H9 (cell line): ENCODE results near the gene FANCL. TPM values are rescaled to one million over a fixed set of nuclear protein-coding genes. Genes with fewer than 3 reads are reported as not detected.

Experiments used
- DNase-seq: peaks from one replicate; pipeline ENCODE4 v3.0.0-alpha.2; 2017
- H2AFZ ChIP-seq: one replicate; pipeline ENCODE4 v1.6.1; 2013; ENCODE audit warnings: mild to moderate bottlenecking, low read length, control low read depth, moderate library complexity
- H2AK5ac ChIP-seq: 2 replicates; pipeline ENCODE4 v1.6.1; 2013; ENCODE audit warnings: low read length, control low read depth, mixed read lengths; ENCODE audit not compliant: insufficient read length
- H2BK120ac ChIP-seq: one replicate; pipeline ENCODE4 v1.6.1; 2013; ENCODE audit warnings: low read depth, mild to moderate bottlenecking, low read length, control low read depth, inconsistent platforms; ENCODE audit not compliant: poor library complexity, severe bottlenecking
- H2BK12ac ChIP-seq: 2 replicates; pipeline ENCODE4 v1.6.1; 2013; ENCODE audit warnings: low read length, control low read depth, mixed read lengths, low read depth; ENCODE audit not compliant: insufficient read length
- H2BK15ac ChIP-seq: 2 replicates; pipeline ENCODE4 v1.6.1; 2013; ENCODE audit warnings: low read depth, low read length, control low read depth
- H2BK20ac ChIP-seq: one replicate; pipeline ENCODE4 v1.6.1; 2013; ENCODE audit warnings: low read depth, mild to moderate bottlenecking, low read length, control low read depth, inconsistent platforms; ENCODE audit not compliant: poor library complexity, severe bottlenecking
- H2BK5ac ChIP-seq: 2 replicates; pipeline ENCODE4 v1.6.1; 2013; ENCODE audit warnings: low read length, control low read depth, mixed read lengths; ENCODE audit not compliant: insufficient read length
- H3K14ac ChIP-seq: 2 replicates; pipeline ENCODE4 v1.6.1; 2013; ENCODE audit warnings: low read length, control low read depth; ENCODE audit not compliant: insufficient read depth
- H3K18ac ChIP-seq: 2 replicates; pipeline ENCODE4 v1.6.1; 2013; ENCODE audit warnings: low read depth, mild to moderate bottlenecking, mixed read lengths, low read length, control low read depth; ENCODE audit not compliant: insufficient read length
- H3K23ac ChIP-seq: 2 replicates; pipeline ENCODE4 v1.6.1; 2013; ENCODE audit warnings: low read length, control low read depth, mixed read lengths, low read depth; ENCODE audit not compliant: insufficient read length
- H3K23me2 ChIP-seq: 2 replicates; pipeline ENCODE4 v1.6.1; 2013; ENCODE audit warnings: low read depth, mild to moderate bottlenecking, mixed read lengths, low read length, control low read depth; ENCODE audit not compliant: insufficient read length, poor library complexity, severe bottlenecking
- H3K27ac ChIP-seq: 2 replicates; pipeline ENCODE4 v1.5.1; 2013; ENCODE audit warnings: low read length, control low read depth, mixed read lengths, low read depth; ENCODE audit not compliant: insufficient read length
- H3K27me3 ChIP-seq: 2 replicates; pipeline ENCODE4 v1.6.1; 2013; ENCODE audit warnings: low read length, control low read depth, inconsistent platforms; ENCODE audit not compliant: insufficient read depth
- H3K4ac ChIP-seq: 2 replicates; pipeline ENCODE4 v1.6.1; 2013; ENCODE audit warnings: low read depth, mild to moderate bottlenecking, control low read depth, inconsistent platforms, low read length, moderate library complexity
- H3K4me1 ChIP-seq: 2 replicates; pipeline ENCODE4 v1.6.1; 2013; ENCODE audit warnings: low read length, control low read depth, inconsistent platforms; ENCODE audit not compliant: insufficient read depth
- H3K4me2 ChIP-seq: 2 replicates; pipeline ENCODE4 v1.6.1; 2013; ENCODE audit warnings: low read length, control low read depth, mixed read lengths; ENCODE audit not compliant: insufficient read length, insufficient read depth
- H3K56ac ChIP-seq: 2 replicates; pipeline ENCODE4 v1.6.1; 2013; ENCODE audit warnings: low read depth, mild to moderate bottlenecking, mixed read lengths, low read length, control low read depth; ENCODE audit not compliant: insufficient read length
- H3K79me1 ChIP-seq: 2 replicates; pipeline ENCODE4 v1.6.1; 2013; ENCODE audit warnings: low read depth, mild to moderate bottlenecking, moderate library complexity, low read length, control low read depth, inconsistent platforms; ENCODE audit not compliant: insufficient read depth, poor library complexity, severe bottlenecking
- H3K79me2 ChIP-seq: 2 replicates; pipeline ENCODE4 v1.6.1; 2013; ENCODE audit warnings: low read length, control low read depth, inconsistent platforms; ENCODE audit not compliant: insufficient read depth
- H3K9ac ChIP-seq: 2 replicates; pipeline ENCODE4 v1.6.1; 2013; ENCODE audit warnings: low read length, control low read depth, mixed read lengths; ENCODE audit not compliant: insufficient read length; ENCODE audit errors: extremely low read depth
- H3K9me3 ChIP-seq: one replicate; pipeline ENCODE4 v1.6.1; 2013; ENCODE audit warnings: low read depth, low read length, inconsistent platforms; ENCODE audit not compliant: control insufficient read depth
- H3T11ph ChIP-seq: one replicate; pipeline ENCODE4 v1.6.1; 2013; ENCODE audit warnings: mild to moderate bottlenecking, low read length, control low read depth, inconsistent platforms
- H4K20me1 ChIP-seq: one replicate; pipeline ENCODE4 v1.6.1; 2013; ENCODE audit not compliant: control insufficient read depth, insufficient read length, insufficient read depth
- H4K5ac ChIP-seq: 2 replicates; pipeline ENCODE4 v1.6.1; 2013; ENCODE audit warnings: low read depth, mild to moderate bottlenecking, mixed read lengths, low read length, control low read depth; ENCODE audit not compliant: insufficient read length
- H4K8ac ChIP-seq: replicated peaks from 2 replicates; pipeline ENCODE4 v1.6.1; 2013; ENCODE audit warnings: low read length, control low read depth, mixed read lengths, low read depth; ENCODE audit not compliant: insufficient read length
- H4K91ac ChIP-seq: 2 replicates; pipeline ENCODE4 v1.6.1; 2013; ENCODE audit warnings: low read depth, mild to moderate bottlenecking, moderate library complexity, mixed read lengths, low read length, control low read depth; ENCODE audit not compliant: insufficient read length
- H3K27ac Mint-ChIP-seq, 3 experiments: 2 replicates in 2 of 3; 3 replicates in 1 of 3; pipeline ENCODE4 v1.8.0; 2020 to 2021; ENCODE audit warnings: mixed read lengths in 3 of 3, mild to moderate bottlenecking in 1 of 3, moderate library complexity in 1 of 3
- H3K27me3 Mint-ChIP-seq: 2 replicates; pipeline ENCODE4 v1.8.0; 2021; ENCODE audit warnings: low read depth, mild to moderate bottlenecking, moderate library complexity, mixed read lengths
- H3K36me3 Mint-ChIP-seq, 3 experiments: 2 replicates in 2 of 3; 3 replicates in 1 of 3; pipeline ENCODE4 v1.8.0; 2020 to 2021; ENCODE audit warnings: low read depth in 3 of 3, mixed read lengths in 3 of 3; ENCODE audit not compliant: insufficient read depth in 1 of 3
- H3K4me1 Mint-ChIP-seq, 2 experiments: 2 replicates each; pipeline ENCODE4 v1.8.0; 2020; ENCODE audit warnings: mixed read lengths in 2 of 2
- H3K4me3 Mint-ChIP-seq, 2 experiments: 2 replicates in 1 of 2; 3 replicates in 1 of 2; pipeline ENCODE4 v1.8.0; 2020 to 2021; ENCODE audit warnings: mild to moderate bottlenecking in 2 of 2, mixed read lengths in 2 of 2, moderate library complexity in 1 of 2
- H3K9me3 Mint-ChIP-seq, 2 experiments: 2 replicates in 1 of 2; 3 replicates in 1 of 2; pipeline ENCODE4 v1.8.0; 2020; ENCODE audit warnings: mild to moderate bottlenecking in 2 of 2, mixed read lengths in 2 of 2, moderate library complexity in 1 of 2
- CTCF ChIP-seq: fragments of 200-600 bp; sonication (generic); conservative IDR thresholded peaks from 3 replicates; pipeline ENCODE4 v1.8.0; 2021; ENCODE audit warnings: antibody characterized with exemption, mild to moderate bottlenecking
- WGBS: extraction: QIAGEN DNeasy Blood & Tissue Kit; methylation state at CpG from one replicate; pipeline ENCODE4 v1.1.7; 2013; ENCODE audit warnings: missing lambda C conversion rate, low lambda C conversion rate, mixed read lengths; ENCODE audit not compliant: insufficient read length; ENCODE audit errors: extremely low coverage; 5-methylcytosine and 5-hydroxymethylcytosine counted together
- total RNA-seq: library from RNA; stranded (reverse); gene quantifications from 2 replicates; pipeline ENCODE4 v1.2.1, GENCODE V29; 2021

Gene FANCL
- total RNA-seq, 1 experiment from 2014 or later: 41.5 TPM

- no peaks in the 10 kb centered on the region for H3K27me3 Mint-ChIP-seq
- Histone ChIP-seq H2BK15ac (no peak overlapping the region), H4K91ac (no peak overlapping the region), H2BK20ac (no peak overlapping the region), H3K27ac (no peak overlapping the region), H2BK12ac (no peak overlapping the region), H3K27me3 (no peaks in the 10 kb centered on the region), H4K8ac (no peak overlapping the region), H3T11ph (no peak overlapping the region), H3K79me1 (no peaks in the 10 kb centered on the region), H2AK5ac (no peak overlapping the region), H3K18ac (no peak overlapping the region), H4K5ac (no peak overlapping the region), H3K9me3 (no peaks in the 10 kb centered on the region), H2AFZ (no peak overlapping the region), H2BK5ac (no peak overlapping the region), H3K4me1 (no peaks in the 10 kb centered on the region), H2BK120ac (no peak overlapping the region), H3K14ac (no peak overlapping the region), H3K79me2 (no peaks in the 10 kb centered on the region), H3K4me2 (no peak overlapping the region), H3K56ac (no peak overlapping the region), H4K20me1 (no peaks in the 10 kb centered on the region), H3K23ac (no peak overlapping the region), H3K9ac (no peak overlapping the region), H3K23me2 (no peaks in the 10 kb centered on the region), H3K4ac (no peak overlapping the region)
- no peaks in the 10 kb centered on the region for H3K9me3 Mint-ChIP-seq
- TF ChIP-seq CTCF: no peak
- H3K27ac Mint-ChIP-seq: no peak overlapping the region
- H3K4me1 Mint-ChIP-seq: peaks cover 0 to under 1% of the 10 kb centered on the region in 2 experiments; a peak in 1 of 4 replicates
- no peak overlapping the region for H3K4me3 Mint-ChIP-seq
- WGBS: no CpG with 5 or more reads among the region's 1 CpG
- DNase-seq: no peak
- no peaks in the 10 kb centered on the region for H3K36me3 Mint-ChIP-seq
Observed at GRCh38 chr2:58271826-58272225, 30.7 kb upstream of the FANCL start.
